Activated CD4-positive, CD25-positive, alpha-beta regulatory T cell treated with anti-CD3 and anti-CD28 coated beads, Interleukin-2, amount 50 U/mL, for 24 hours (primary cell): ENCODE data around the gene SEC14L5.
A peak's percentile ranks its signal among the peaks of the same experiment; 100 is the strongest.
"Not testable (repeated sequence)": the region's sequence is repeated elsewhere in the genome, so short reads cannot be mapped to it uniquely, and the experiment has no call there.

ENCODE experiments used
- ATAC-seq, 2 donors: fragments of 150-1000 bp; cut with Tn5 transposase; one replicate each; pipeline ENCODE4 v1.10.0; 2021; ENCODE audit warnings: mild to moderate bottlenecking in 1 of 2, moderate library complexity in 1 of 2

Gene SEC14L5

DNA sequence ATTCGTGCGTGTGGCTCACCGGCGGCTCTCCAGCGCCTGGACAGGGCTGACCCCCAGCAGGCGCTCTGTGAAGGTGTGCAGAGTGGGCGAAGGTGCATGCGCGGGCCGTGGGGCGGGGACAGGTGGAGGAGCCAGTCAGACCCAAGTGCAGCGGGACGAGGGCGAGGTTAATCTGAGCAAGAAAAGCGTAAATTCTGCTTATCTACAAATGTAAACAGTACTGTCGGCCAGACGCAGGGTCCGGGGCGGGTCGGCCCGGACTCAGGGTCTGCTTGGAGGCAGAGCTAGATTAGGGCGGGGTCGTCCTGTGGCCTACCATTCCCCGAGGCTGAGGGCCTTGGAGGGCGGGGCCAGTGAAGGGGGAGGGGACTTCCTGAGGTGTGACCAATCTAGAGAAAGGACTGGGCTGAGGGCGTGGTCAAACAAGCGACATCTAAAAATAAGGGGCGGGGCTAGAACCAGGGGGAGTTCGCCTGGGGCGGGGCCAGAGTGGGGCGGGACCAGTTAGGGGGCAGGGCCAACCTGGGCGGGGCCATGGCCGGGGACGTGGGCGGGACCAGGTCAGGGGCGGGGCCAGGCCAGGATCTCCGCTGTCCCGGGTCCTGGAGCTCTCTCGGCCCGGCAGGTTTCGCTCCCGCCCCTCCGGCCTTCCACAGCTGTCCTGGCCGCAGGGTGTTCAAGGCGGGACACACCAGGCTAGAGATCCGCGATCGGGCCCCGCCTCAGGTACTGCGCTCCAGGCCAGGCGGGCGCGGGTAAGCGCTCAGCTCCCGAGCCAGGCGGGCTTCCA is at the start of gene SEC14L5:
SEC14L5 (plus strand) TSS at position 611 of the 790 bp plus-strand sequence. CDS start 994 bp downstream, outside the sequence.
- peak; percentile 78 for ATAC-seq

DNA sequence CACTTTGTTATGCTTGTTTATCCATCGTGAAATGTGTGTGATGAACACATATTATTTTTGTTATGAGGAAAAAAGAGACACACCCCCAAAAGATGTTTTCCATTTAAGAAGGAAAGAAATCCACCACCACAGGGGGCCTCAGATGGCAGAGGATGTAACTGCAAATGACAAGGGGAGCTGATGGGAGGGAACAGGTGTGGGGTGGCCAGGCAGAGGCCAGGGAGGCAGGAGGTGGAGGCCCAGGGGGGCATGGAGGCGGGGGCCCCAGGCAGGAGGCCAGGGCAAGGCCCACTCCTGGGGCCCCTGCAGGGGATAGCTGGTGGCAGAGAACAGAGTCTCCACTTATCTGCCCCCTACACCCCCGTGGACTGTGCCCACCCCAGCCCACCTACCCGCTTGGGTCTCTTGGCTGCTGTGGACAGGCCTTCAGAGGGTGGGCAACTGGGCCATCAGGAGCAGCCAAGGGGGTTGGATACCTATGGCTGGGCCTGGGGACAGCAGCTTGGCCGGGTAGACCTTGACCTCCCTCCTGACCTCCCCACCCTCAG is 49.2 kb upstream of the SEC14L5 start:
- ATAC-seq: no peak

DNA sequence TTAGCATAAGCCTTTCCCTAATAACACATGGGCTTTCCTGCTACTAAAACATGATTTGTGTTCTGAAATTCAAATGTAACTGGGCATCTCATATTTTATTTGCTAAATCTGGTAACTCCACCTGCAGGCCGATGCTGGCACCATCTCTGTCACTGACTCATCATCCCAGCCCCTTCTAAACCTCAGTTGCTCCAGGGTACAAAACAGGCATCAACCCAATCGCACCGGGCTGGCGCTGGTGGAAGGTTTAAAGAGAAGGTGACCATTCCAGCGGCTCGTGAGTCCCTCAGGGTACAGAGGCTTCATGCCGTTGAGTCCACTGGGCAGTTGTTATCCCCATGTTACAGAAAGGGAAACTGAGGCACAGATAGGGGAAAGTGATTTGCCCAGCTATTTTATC is 48.3 kb upstream of the SEC14L5 start:
- no peak for ATAC-seq

DNA sequence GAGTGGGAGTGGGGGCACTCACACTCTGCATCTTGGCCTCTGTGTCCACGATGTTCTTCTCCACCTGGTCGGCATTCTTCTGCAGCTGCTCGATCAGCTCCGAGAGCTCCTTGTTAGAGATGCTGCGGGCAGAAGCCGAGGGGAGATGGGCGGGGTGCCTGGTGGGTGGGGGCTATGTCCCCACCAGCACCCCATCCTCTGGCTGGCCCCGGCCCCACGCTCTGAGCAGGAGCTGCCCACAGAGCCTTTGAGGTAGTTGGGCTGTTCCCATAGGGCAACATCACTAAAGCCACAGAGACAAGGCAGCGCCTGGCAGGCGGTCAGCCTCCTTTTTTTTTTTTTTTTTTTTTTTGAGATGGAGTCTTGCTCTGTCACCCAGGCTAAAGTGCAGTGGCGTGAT is 47.3 kb upstream of the SEC14L5 start:
- no peak for ATAC-seq

DNA sequence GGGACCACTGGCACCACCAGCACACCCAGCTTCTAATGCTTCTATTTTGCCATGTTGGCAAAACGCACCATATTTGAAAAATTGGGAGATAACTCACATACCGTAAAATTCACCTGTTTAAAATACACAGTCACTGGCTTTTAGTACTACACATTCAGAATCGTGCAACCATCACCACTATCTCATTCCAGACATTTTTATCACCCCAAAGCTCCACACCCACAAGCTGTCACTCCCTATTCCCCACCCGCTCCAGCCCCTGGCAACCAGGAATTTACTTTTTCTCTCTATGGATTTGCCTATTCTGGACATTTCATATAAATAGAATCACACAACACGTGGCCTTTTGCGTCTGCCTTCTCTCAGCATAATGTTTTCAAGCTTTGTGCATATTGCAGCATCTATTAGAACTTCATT is 46.2 kb upstream of the SEC14L5 start:
- no peak for ATAC-seq

GRCh38 chr16:4913130-4913773 is 44.9 kb upstream of the SEC14L5 start:
- no peak for ATAC-seq

DNA sequence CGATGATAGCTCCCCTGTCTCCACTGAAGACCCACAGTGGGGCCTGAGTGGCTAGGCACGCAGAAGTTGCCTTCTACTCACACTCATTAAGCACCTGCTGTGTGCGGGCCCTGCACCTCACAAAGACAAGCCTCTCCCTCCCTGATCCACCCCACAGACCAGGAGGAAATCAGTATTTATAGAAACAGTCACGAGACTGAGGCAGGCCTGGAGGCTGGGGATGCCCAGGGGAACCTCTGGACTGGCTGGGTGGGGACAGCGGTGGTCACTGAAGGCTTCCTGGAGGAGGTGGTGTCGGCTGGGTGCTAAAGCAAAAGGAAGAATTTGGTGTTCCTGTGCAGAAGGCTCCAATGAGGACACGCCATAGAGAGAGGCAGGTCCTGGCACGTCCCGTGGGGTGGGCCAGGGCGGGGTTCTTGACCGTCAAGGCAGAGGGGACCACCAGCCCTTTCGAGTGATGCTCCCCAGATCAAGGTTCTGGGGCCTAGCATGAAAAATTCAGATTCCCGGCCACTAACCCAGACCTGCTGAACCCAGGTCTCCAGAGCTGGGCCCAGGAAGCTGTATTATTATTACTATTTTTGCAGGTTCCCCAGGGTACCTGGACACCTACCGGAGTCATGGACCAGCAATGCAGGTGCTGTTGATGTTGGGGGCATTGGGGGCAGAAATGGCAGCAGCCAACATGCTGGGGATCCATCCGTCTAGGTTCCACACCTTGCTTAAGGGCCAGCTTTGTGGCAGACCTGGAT is 44.2 kb upstream of the SEC14L5 start:
- no peak for ATAC-seq

- ATAC-seq: no peak
Observed at GRCh38 chr16:4914528-4915225, 43.5 kb upstream of the SEC14L5 start.

GRCh38 chr16:4915226-4915761 is 42.8 kb upstream of the SEC14L5 start:
- ATAC-seq: no peak

GRCh38 chr16:4917117-4917516 is 41.0 kb upstream of the SEC14L5 start:
- ATAC-seq: no peak

GRCh38 chr16:4918781-4919251 is 39.3 kb upstream of the SEC14L5 start:
- ATAC-seq: no peak

DNA sequence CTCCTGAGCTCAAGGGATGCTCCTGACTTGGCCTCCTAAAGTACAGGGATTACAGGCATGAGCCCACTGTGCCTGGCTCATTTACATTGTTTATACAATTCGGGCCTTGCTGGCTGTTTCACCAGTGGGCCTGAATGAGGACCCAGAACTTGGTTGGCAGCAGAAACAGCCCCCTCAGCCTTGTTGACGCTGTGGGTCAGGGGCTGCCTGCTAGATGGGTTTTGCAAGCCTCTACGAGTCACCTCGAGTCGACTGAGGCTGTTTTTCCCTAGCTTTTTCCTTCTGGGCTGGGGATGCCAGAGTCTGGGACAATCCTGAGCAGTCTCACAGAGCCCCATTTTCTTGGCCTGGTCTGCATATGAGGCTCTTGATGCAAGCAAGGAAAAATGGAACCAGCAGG is 37.3 kb upstream of the SEC14L5 start:
- ATAC-seq: no peak

GRCh38 chr16:4922721-4923342 is 35.3 kb upstream of the SEC14L5 start:
- no peak for ATAC-seq

DNA sequence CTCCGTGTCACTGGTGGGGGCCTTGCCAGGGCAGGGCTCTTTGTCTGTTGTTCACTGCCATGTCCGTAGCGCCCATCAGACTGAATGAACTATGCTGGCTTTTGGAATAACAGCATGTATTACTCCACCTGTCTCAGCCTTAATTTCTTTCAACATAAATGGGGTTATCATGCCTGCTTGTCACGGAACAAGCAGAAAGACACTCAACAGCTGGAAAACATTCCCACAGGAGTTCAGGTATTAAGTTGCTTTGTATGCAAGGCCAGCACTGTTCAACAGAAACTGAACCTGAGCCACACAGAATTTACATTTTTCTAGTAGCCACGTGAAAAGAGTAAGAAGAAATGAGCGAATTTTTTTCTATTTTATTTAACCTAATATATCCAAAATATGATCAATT is 34.3 kb upstream of the SEC14L5 start:
- no peak for ATAC-seq

DNA sequence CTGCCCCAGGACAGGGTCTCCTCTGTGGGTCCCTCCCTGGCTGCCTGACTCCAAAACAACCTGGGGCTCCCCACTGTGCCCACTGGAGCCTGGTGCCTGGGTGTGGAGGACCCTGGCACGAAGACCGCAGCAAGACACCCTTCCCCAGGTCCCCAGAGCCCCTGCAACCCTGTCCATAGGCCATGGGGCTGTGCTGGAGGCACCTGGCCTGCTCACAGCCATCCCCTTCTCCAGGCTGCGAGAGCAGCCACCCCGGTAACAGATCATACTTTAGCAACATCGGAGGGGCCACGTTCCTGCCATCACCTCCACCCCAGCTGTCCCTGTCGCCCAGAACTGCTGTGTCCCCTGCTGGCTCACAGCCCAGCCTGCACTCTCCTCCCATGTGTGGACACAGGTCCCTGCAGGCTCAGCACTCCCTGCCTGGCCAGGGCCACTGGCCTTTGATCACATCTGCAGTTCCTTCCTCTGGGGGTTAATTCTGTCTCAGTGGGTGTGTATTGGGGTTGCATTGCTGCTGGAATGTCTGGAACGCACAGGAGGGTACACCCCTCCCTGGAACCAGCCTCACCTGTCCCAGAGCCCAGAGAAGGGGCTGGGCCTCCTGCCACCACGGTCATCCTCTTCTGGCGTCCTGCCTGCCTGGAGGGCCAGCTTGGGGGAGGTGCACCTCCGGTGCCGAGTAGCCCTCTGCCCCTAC is 33.4 kb upstream of the SEC14L5 start:
- no peak for ATAC-seq

- no peak for ATAC-seq
Observed at GRCh38 chr16:4925293-4925607, 32.9 kb upstream of the SEC14L5 start.

- no peak for ATAC-seq
Observed at GRCh38 chr16:4925791-4926190, 32.3 kb upstream of the SEC14L5 start.

GRCh38 chr16:4926928-4927327 is 31.2 kb upstream of the SEC14L5 start:
- no peak for ATAC-seq

GRCh38 chr16:4927661-4928060 is 30.5 kb upstream of the SEC14L5 start:
- no peak for ATAC-seq

- no peak for ATAC-seq
Observed at GRCh38 chr16:4928227-4928626, 29.9 kb upstream of the SEC14L5 start.

GRCh38 chr16:4929619-4930018 is 28.5 kb upstream of the SEC14L5 start:
- ATAC-seq: not testable (repeated sequence)
